ENCODE measurements around the gene KIAA0513. TPM values are rescaled to one million over a fixed set of nuclear protein-coding genes. Genes with fewer than 3 reads are reported as not detected.

Gene KIAA0513
- total and polyA plus RNA-seq, 10 of the 15 experiments (the other 5 are each of a cell fraction or from before 2014, with no cell fraction given): 0.14 to 5.8 (median 2.0) TPM

GRCh38 chr16:84988328-84989080, 39.1 kb upstream of the KIAA0513 start (continued):
- TF ChIP-seq USF1 (IDR thresholded peaks at IDR 0.05; ENCODE audit: borderline replicate concordance, extremely low read length, insufficient read depth, low read depth, low read length): no peak
- TF ChIP-seq, protein P1, sequence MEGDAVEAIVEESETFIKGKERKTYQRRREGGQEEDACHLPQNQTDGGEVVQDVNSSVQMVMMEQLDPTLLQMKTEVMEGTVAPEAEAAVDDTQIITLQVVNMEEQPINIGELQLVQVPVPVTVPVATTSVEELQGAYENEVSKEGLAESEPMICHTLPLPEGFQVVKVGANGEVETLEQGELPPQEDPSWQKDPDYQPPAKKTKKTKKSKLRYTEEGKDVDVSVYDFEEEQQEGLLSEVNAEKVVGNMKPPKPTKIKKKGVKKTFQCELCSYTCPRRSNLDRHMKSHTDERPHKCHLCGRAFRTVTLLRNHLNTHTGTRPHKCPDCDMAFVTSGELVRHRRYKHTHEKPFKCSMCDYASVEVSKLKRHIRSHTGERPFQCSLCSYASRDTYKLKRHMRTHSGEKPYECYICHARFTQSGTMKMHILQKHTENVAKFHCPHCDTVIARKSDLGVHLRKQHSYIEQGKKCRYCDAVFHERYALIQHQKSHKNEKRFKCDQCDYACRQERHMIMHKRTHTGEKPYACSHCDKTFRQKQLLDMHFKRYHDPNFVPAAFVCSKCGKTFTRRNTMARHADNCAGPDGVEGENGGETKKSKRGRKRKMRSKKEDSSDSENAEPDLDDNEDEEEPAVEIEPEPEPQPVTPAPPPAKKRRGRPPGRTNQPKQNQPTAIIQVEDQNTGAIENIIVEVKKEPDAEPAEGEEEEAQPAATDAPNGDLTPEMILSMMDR (IDR thresholded peaks at IDR 0.05 in 2 of 3, conservative IDR thresholded peaks at IDR 0.05 in 1 of 3; ENCODE audit: control insufficient read depth in 2 of 3, extremely low read depth in 1 of 3, insufficient read depth in 1 of 3, low read depth in 3 of 3, low read length in 3 of 3): no peak

DNA sequence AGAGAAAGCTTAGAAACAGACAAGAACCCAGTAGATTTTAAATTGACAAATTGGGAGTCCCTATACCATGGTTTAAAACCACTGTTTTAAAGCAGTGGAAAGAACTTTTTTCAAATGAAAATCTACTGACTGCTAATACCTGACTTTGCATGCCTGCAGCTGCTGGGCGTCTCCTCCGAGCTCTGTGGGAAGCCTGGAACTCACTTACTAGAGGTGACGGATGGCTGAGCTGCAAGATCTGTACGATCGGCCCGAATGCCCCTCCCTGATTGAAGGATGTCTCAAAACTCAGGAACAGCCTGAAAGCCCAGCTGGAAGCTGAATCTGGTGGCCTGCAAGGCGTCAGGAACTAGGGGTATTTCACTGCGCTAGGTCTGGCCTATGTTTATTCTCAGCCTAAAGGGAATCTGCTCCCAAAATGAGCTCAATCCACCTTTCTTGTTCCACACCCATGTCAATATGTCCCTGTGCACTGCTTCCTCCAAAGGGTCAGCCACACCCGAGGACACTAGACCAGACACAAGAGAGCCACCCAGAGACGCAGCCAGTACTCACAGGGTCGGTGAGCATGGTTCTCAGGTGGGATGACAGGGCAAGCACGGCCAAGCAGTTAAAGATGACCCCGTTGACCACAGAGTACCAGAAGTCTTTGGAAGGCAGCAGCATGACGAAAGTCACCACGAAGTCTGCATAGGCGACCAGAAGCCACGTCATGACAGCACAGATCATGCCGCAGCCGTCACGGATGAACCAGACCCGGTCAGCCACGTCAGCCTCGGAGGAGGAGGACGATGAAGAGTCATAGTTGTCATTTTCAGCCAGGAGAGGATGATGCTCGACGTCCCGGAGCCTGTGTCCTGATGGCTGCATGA, 37.6 kb upstream of the KIAA0513 start:
- DNase-seq (ENCODE audit: low read depth, low spot score) (no peak), FAIRE-seq (no peak), ATAC-seq (no peak)
- Histone ChIP-seq H3K9ac (ENCODE audit: control insufficient read depth, insufficient read depth, low read length) (no peak overlapping the region), H2AFZ (ENCODE audit: control insufficient read depth, low read depth, low read length) (no peak overlapping the region), H3K4me2 (ENCODE audit: control insufficient read depth, insufficient read depth) (no peak overlapping the region), H4K20me1 (ENCODE audit: control insufficient read depth, insufficient read depth) (no peaks in the 10 kb centered on the region), H3K9me3 (replicated peaks; ENCODE audit: control insufficient read depth, insufficient read depth, low read length) (no peaks in the 10 kb centered on the region), H3K27ac (ENCODE audit: control insufficient read depth, insufficient read depth) (no peak overlapping the region), H3K27me3 (replicated peaks in 1 of 2; ENCODE audit: control insufficient read depth in 2 of 2, insufficient read depth in 2 of 2, low read length in 1 of 2) (no peaks in the 10 kb centered on the region), H3K79me2 (ENCODE audit: control insufficient read depth, insufficient read depth, low read length) (no peaks in the 10 kb centered on the region; the same call in 1 of the 2 replicates), H3K4me1 (ENCODE audit: control insufficient read depth, insufficient read depth, low read length) (no peaks in the 10 kb centered on the region), H3K4me3 (no peak overlapping the region), H3K36me3 (ENCODE audit: control insufficient read depth in 2 of 2, insufficient read depth in 2 of 2, low read length in 1 of 2) (peaks cover 34% of the 10 kb centered on the region in 2 experiments)
- WGBS (ENCODE audit: insufficient coverage, insufficient replicate concordance, low lambda C conversion rate, missing lambda C conversion rate): 76% methylated on average over 27 of the region's 27 CpGs
- POLR2A ChIA-PET: no interaction called here
- no TSS peak for BruUV-seq (replicated peaks)
- in situ Hi-C loops (cut with MboI) (no loop called here), intact Hi-C loops (cut with micrococcal nuclease; ENCODE audit: unreplicated experiment) (no loop called here)
- CTCF ChIA-PET: interaction anchor here (3.6 kb wide), 1 partner anchor 18 kb away, joined by 14 read pairs; no protein-coding TSS in a partner anchor
- RAD21 ChIA-PET (ENCODE audit: unreplicated experiment): interaction anchor here (0.7 kb wide), 1 partner anchor 18 kb away, joined by 3 read pairs; no protein-coding TSS in a partner anchor
- SMC1A ChIA-PET (ENCODE audit: uncharacterized antibody, unreplicated experiment): no interaction called here
- TF ChIP-seq ZNF24 (IDR thresholded peaks at IDR 0.05) (no peak), HDAC6 (IDR thresholded peaks at IDR 0.05; ENCODE audit: unreplicated experiment) (no peak), KDM1A (IDR thresholded peaks at IDR 0.05; ENCODE audit: borderline replicate concordance) (no peak), SMARCA5 (IDR thresholded peaks at IDR 0.05) (no peak), CHD1 (IDR thresholded peaks at IDR 0.05; ENCODE audit: low read depth, low read length) (no peak), BHLHE40 (IDR thresholded peaks at IDR 0.05; ENCODE audit: borderline replicate concordance in 1 of 2, low read depth in 2 of 2, low read length in 1 of 2) (no peak), KLF5 (IDR thresholded peaks at IDR 0.05; ENCODE audit: partially characterized antibody) (no peak), POLR2A (IDR thresholded peaks at IDR 0.05; ENCODE audit: low read depth, low read length) (no peak), E4F1 (IDR thresholded peaks at IDR 0.05; ENCODE audit: borderline replicate concordance, partially characterized antibody) (no peak), HDGF (IDR thresholded peaks at IDR 0.05) (no peak), SIN3A (IDR thresholded peaks at IDR 0.05; ENCODE audit: low read depth, low read length) (no peak)

Data from GM12878 (cell line).